ENCODE results near the gene C15orf62.
A peak's percentile ranks its signal among the peaks of the same experiment; 100 is the strongest.

C15orf62 gene

DNA sequence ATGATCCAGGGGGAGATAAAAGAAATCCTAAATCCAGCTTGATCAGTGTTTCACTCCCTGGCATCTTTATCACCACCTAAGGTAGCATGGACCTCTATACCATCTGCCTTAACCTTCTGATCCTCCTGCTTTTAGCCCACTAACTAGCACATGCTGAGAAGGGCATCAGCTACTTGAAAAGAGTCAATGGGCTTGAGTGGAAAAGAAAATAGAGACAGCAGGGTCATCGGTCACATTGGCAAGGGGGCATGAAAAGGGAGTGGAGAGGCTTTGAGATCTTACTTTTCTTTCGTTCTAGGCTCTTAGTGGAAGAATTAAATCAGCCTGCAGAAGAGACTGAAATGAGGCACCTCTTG is 36.9 kb downstream of the C15orf62 start:
- no peak for TF ChIP-seq CTCF (IDR thresholded peaks at IDR 0.05; ENCODE audit: low read depth, low read length)
- DNase-seq (ENCODE audit: extremely low read depth, low read depth): no peak

DNA sequence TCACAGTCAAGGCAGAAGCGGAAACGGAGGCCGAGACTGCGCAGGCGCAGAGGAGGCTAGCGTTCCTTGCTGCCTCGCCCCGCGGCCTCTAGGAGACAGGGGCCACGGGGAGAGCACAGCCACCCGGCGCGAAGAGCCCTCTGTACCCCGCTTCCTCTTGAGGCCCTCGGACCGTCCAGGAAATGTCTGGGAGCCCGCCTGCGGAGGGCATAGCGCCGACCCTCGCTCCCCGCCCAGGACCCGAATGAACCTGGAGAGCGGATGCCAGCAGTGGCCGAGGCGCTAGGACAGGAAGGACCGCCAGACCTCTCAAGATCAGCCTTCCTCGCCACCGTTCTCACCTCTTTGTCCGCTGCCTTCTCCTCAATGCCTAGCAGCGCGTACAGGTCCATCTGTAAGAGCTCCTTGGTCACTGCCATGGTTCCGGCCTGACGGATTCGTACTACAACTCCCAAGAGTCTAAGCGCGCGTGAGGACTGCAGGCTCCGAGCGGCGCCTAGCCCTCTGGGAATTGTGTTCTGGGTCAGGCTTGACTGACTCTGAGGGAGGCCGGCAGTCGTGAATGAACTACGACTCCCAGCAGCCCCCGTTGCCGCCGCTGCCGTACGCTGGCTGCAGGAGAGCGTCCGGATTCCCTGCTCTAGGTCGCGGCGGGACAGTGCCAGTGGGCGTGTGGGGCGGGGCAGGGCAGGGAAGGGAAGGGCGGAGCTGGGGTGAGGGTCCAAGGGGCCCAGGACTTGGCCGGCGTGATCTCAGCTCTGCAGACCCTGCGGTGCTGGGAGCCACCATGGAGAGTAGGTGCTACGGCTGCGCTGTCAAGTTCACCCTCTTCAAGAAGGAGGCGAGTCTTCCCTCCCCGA is 37.5 kb downstream of the C15orf62 start, which contains the start of the genes DNAJC17 and ZFYVE19:
TSS of gene DNAJC17 (minus strand) at position 446 of the 860 bp plus-strand sequence. CDS start at position 419, 27 bp downstream.
TSS of gene ZFYVE19 (plus strand) at position 62 of the 860 bp plus-strand sequence. CDS start at position 563, 501 bp downstream.
- DNase-seq (ENCODE audit: extremely low read depth, low read depth): peak; percentile 94
- TF ChIP-seq CTCF (IDR thresholded peaks at IDR 0.05; ENCODE audit: low read depth, low read length): no peak

DNA sequence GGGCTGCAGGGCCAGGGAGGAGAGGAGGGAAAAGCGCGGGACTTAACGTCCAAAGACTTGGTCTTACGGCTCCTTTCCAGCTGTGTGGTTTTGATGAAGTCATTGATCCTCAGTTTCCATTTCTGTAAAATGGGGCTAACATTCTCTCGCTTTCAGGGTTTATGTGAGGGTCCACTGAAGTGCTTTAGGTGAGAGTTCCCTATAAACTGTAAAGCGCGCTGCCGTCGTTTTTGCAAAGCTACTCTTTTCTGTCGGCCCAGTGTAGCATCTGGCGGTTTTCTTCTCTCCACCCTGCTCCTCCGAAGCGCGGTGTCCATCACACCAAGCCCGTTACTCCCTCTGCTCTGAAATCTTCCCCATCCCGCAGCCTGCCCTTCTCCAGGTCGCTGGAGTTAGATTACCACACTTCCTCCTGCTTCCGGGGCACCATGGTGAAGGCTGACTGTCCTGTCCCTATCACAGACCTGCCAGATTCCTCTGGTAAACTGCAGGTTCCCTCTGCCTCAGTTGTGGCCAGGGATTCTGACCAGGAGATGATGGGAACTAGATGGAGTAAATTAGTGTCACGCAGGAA is 38.2 kb downstream of the C15orf62 start:
- no peak for DNase-seq (ENCODE audit: extremely low read depth, low read depth)
- no peak for TF ChIP-seq CTCF (IDR thresholded peaks at IDR 0.05; ENCODE audit: low read depth, low read length)

DNA sequence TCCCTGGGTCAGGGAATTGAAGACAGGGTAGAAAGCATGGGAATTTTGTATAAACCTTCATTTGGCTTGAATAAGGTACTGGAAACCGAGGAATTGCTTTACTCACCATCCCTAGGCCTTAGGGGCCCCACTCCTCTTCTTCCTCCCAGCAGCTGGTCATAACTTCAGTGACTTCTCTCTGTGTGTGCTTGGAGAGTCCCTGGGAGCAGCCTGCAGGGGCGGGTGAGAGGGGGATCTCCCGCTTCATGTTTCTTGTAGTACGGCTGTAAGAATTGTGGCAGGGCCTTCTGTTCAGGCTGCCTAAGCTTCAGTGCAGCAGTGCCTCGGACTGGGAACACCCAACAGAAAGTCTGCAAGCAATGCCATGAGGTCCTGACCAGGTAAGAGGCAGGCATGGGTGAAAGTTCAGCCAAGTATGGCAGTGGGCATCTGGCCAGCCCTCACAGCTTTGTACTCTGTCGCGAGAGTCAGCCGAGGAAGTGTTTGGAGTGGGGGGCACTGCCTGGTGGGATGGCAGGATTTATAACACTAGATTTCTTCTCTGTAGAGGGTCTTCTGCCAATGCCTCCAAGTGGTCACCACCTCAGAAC is 39.2 kb downstream of the C15orf62 start:
- no peak for TF ChIP-seq CTCF (IDR thresholded peaks at IDR 0.05; ENCODE audit: low read depth, low read length)
- DNase-seq (ENCODE audit: extremely low read depth, low read depth): no peak

- TF ChIP-seq CTCF (IDR thresholded peaks at IDR 0.05; ENCODE audit: low read depth, low read length): no peak
- DNase-seq (ENCODE audit: extremely low read depth, low read depth): no peak
Measured at GRCh38 chr15:40812721-40813425, 43.1 kb downstream of the C15orf62 start.

GRCh38 chr15:40815042-40815698 is 45.4 kb downstream of the C15orf62 start:
- DNase-seq (ENCODE audit: extremely low read depth, low read depth): no peak
- no peak for TF ChIP-seq CTCF (IDR thresholded peaks at IDR 0.05; ENCODE audit: low read depth, low read length)
